HepG2 (cell line): Measurements from ENCODE around the gene SOX12.

Experiments used
- CTCF ChIP-seq: sonication (generic); formaldehyde crosslinking; IDR thresholded peaks from 2 replicates; pipeline ENCODE4 v1.5.0; 2020; ENCODE audit warnings: mild to moderate bottlenecking, missing genetic modification reagents, moderate library complexity
- EP300 ChIP-seq, 3 experiments: sonication (generic) in 1 of 3; formaldehyde crosslinking in 1 of 3; IDR thresholded peaks; 2 replicates each; pipeline versions ENCODE4 v1.5.1 to v1.6.1; 2011 to 2020; ENCODE audit warnings: low read depth in 2 of 3, low read length in 2 of 3, borderline replicate concordance in 1 of 3, improper control_type of control experiment in 1 of 3, mild to moderate bottlenecking in 1 of 3, missing genetic modification reagents in 1 of 3, moderate library complexity in 1 of 3
- TF ChIP-seq, protein P1 (sequence below): sonication (generic); formaldehyde crosslinking; IDR thresholded peaks from 2 replicates; pipeline ENCODE4 v1.4.0; 2020; ENCODE audit warnings: missing genetic modification reagents
- TF ChIP-seq, protein P2 (sequence below): sonication (generic); formaldehyde crosslinking; IDR thresholded peaks from 2 replicates; pipeline ENCODE4 v1.9.0; 2021; ENCODE audit warnings: missing genetic modification reagents, borderline replicate concordance

GRCh38 chr20:354298-354977 lies 29.1 kb downstream of the SOX12 start:
- TF ChIP-seq EP300 (IDR thresholded peaks at IDR 0.05; ENCODE audit: low read depth in 2 of 2, low read length in 2 of 2): no peak
- no peak for TF ChIP-seq EP300 (CRISPR knock-in tag; IDR thresholded peaks at IDR 0.05; ENCODE audit: borderline replicate concordance)
- TF ChIP-seq, protein P1, sequence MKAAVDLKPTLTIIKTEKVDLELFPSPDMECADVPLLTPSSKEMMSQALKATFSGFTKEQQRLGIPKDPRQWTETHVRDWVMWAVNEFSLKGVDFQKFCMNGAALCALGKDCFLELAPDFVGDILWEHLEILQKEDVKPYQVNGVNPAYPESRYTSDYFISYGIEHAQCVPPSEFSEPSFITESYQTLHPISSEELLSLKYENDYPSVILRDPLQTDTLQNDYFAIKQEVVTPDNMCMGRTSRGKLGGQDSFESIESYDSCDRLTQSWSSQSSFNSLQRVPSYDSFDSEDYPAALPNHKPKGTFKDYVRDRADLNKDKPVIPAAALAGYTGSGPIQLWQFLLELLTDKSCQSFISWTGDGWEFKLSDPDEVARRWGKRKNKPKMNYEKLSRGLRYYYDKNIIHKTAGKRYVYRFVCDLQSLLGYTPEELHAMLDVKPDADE (CRISPR knock-in tag): no peak
- TF ChIP-seq, protein P2, sequence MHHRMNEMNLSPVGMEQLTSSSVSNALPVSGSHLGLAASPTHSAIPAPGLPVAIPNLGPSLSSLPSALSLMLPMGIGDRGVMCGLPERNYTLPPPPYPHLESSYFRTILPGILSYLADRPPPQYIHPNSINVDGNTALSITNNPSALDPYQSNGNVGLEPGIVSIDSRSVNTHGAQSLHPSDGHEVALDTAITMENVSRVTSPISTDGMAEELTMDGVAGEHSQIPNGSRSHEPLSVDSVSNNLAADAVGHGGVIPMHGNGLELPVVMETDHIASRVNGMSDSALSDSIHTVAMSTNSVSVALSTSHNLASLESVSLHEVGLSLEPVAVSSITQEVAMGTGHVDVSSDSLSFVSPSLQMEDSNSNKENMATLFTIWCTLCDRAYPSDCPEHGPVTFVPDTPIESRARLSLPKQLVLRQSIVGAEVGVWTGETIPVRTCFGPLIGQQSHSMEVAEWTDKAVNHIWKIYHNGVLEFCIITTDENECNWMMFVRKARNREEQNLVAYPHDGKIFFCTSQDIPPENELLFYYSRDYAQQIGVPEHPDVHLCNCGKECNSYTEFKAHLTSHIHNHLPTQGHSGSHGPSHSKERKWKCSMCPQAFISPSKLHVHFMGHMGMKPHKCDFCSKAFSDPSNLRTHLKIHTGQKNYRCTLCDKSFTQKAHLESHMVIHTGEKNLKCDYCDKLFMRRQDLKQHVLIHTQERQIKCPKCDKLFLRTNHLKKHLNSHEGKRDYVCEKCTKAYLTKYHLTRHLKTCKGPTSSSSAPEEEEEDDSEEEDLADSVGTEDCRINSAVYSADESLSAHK: peak; percentile 86
- peak; percentile 99 for TF ChIP-seq CTCF
